Non-pigmented ciliary epithelial cell (primary cell): ENCODE results near the gene NCAPG2.

Source experiments
- DNase-seq: peaks from one replicate; pipeline ENCODE4 v3.0.0-alpha.2; 2010; ENCODE audit warnings: low read depth

The NCAPG2 gene

GRCh38 chr7:158704524-158705233, at the start of gene NCAPG2:
Gene NCAPG2 (minus strand): TSS chr7:158704804. CDS start chr7:158701899, 2,905 bp downstream.
- DNase-seq, result peak; percentile 70

- no peak for DNase-seq
Measured at GRCh38 chr7:158753900-158754299, 49.3 kb upstream of the NCAPG2 start.

GRCh38 chr7:158751751-158752150, 47.1 kb upstream of the NCAPG2 start:
- DNase-seq, result no peak

DNA sequence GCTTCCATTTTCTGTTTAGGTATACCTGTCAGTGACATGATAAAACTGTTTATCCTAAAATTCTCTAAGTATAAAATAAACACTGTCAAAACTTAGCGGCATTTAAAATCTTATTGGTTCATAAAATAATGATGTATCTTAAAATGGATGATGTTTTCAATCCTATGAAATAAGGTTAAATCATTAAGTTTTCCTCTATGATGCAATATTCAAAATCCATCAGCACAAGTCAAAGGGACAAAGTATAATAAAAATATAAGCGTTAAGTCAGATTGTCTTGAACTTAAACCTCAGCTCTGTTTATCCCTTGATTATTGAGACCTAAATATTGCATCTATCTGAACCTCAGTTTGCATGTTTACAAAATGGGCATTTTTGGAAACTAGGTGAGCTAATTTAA, 46.6 kb upstream of the NCAPG2 start:
- no peak for DNase-seq

DNA sequence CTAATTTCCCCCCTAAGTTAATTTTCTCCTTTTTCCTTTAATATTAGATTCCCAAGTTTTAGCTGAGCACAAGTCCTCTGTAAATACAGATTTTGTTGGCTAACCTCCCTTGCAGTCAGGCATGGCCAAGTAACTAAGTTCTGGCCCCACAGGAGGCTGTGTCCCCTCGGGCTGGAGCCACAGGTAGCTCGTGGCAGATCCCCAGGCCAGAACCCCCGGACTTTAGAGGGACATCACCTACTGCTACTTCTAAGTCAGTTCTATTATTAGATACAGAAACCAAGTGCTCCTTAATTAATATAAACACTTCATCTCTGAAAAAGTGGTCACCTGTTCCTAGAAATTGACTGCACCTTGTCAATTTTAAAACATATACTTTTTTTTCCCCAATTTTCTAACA, 46.1 kb upstream of the NCAPG2 start:
- no peak for DNase-seq

DNA sequence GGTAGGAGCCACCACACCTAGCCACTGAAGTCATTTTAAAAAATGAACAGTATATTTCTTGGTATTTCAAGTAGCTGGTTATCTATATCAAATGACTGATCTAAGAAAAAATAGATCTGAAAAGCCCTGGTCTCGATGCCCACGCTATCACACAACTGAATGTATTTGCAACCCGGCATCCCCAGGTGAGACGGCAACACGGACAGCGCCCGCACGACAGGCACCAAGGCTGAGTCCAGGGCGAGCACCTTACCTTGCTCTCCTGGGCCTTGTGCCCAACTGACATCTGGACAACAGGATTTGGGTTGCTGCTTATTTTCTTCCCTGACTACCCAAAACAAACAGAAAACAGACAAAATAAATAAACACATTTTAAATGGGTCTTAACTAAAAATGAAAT, 44.8 kb upstream of the NCAPG2 start:
- no peak for DNase-seq

DNA sequence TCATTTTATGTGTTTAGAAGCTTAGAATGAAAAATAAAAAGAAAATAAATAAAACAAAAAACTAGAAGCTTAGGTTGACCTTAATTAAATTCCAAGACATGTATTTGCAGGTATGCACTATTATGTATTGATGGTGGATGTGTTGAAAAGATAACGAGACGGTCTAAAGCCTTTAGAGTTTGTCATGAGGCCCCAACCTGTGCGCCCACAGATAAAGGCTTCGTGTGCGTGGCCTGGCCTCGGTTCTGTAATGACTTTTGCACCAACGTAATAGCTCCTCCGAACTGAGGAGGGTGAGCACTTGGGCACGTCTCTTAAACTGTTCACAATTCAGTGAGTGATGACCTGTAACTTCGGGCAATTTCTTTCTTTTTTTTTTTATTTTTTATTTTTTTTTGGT, 43.7 kb upstream of the NCAPG2 start:
- DNase-seq, result no peak

DNA sequence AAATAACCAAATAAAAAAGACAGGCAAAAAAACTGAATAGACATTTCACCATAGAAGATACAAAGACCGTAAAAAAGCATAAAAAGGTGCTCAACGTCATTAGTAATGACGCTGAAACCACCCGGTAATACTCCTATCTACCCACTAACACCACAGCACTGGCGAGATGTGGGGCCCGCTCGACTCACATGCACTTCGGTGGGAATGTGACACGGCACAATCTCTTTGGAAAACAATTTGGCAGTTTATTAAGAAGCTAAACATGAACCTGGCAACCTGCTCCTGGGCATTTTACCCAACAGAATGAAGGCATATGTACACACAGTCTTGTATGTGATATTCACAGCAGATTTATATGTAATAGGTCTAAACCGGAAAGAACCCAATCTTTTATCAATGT, 42.8 kb upstream of the NCAPG2 start:
- DNase-seq, result no peak

GRCh38 chr7:158746957-158747356, 42.4 kb upstream of the NCAPG2 start:
- DNase-seq, result no peak

- no peak for DNase-seq
Measured at GRCh38 chr7:158745057-158745715, 40.6 kb upstream of the NCAPG2 start.

GRCh38 chr7:158744070-158744469, 39.5 kb upstream of the NCAPG2 start:
- no peak for DNase-seq

GRCh38 chr7:158743219-158743618, 38.6 kb upstream of the NCAPG2 start:
- no peak for DNase-seq

DNA sequence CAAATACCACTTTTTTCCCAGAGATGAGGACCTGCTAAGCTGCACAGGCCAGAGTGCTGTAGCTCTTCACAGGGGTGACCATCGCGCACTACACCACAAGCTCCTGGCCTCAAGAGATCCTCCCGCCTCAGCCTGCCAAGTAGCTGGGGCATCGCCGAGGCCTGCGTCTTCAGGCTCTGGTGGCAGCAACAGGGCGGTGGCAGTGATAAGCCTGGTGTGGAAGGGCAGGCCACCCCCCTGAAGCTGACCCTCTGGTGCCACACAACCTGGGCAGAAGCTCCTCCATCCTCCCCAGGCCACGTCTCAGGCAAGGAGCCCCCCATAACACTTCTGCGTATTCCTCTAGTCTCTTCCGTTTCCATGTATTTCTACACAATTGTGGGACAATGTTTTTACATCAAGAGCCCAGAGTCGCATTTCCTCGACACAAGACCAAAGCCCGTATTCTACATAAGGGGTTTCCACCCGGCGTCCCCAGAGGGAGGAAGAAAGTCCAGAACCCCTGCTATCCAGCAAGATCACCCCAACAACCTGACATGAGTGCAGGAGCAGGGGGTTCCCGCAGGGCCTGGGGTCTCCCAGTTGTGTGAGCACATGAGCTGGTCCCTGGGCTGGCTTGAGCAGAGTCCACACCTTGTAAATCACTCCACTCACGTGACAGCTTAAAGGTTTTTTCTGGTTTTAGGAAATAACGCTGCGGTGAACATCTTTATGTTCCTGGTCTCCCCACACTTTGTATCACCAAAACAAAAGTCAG, 37.6 kb upstream of the NCAPG2 start:
- DNase-seq, result no peak

GRCh38 chr7:158741294-158741666, 36.7 kb upstream of the NCAPG2 start:
- DNase-seq, result no peak

- peak; percentile 93 for DNase-seq
Measured at GRCh38 chr7:158740657-158741293, 36.2 kb upstream of the NCAPG2 start.

- DNase-seq, result peak; percentile 84
Measured at GRCh38 chr7:158740013-158740656, 35.5 kb upstream of the NCAPG2 start.

DNA sequence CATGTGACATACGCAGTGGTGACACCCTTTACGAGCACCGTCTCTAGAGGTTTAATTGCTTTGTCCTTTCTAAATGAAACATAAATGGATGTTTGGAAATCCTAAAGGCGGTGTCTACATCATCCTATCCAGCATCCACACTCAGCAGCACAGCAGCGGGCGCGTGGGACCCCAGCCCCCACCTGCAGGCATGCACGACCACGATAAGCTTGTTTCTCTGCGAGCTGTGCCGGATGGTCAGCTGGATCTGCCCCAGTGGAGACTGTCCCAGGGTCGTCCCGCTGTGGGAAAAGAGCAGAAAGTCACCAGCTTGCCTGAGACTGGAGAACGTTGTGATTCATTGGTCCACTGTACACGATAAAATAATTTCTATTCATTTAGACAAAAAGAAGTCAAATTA, 34.2 kb upstream of the NCAPG2 start:
- DNase-seq, result no peak

GRCh38 chr7:158737064-158737695, 32.6 kb upstream of the NCAPG2 start:
- no peak for DNase-seq

GRCh38 chr7:158735935-158736334, 31.3 kb upstream of the NCAPG2 start:
- no peak for DNase-seq

DNA sequence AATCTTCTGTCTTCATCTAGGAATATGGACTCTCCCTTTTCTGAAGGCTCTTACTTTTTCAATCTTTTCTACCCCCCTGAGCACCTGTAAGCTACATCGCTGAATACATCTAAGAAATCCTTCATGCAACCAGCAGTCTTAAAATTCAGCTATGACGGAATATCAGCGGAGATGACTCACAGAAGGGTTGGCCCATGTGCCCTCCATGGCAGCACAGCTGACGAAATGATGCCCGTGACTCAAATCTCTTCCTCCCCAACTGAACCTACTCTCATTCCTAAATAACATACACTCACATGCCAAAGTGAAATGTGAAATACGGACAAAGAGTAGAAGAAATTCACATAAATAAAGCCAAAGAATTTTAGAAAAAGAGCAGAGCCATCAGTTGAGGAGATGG, 30.3 kb upstream of the NCAPG2 start:
- DNase-seq, result peak; percentile 20

GRCh38 chr7:158733775-158734494, 29.3 kb upstream of the NCAPG2 start:
- DNase-seq, result no peak
